Endometrial microvascular endothelial cells (primary cell): ENCODE results near the gene POMT1. TPM values are rescaled to one million over a fixed set of nuclear protein-coding genes. Genes with fewer than 3 reads are reported as not detected.
"Not testable (repeated sequence)": the region's sequence is repeated elsewhere in the genome, so short reads cannot be mapped to it uniquely, and the experiment has no call there.

Experiments
- in situ Hi-C: cut with HindIII; loops from 2 replicates; pipeline ENCODE4 v1.10.0; 2017; ENCODE audit warnings: low sequenced_read_pairs, low pct_unique_long_range_greater_than_20kb; ENCODE audit errors: inconsistent ontology term
- total RNA-seq: library from RNA; depleted of rRNA; stranded (reverse); fragments of >200 nt; gene quantifications from one replicate; pipeline ENCODE4 v1.2.3, GENCODE V29; 2015; ENCODE audit errors: inconsistent ontology term

POMT1 gene
- total RNA-seq, 1 donor from 2014 or later = 38.4 TPM

GRCh38 chr9:131491001-131491710 lies 11.6 kb upstream of the POMT1 start:
- in situ Hi-C loops = no loop called here

- in situ Hi-C loops = no loop called here
Observed at GRCh38 chr9:131492070-131492469, 10.6 kb upstream of the POMT1 start.

- in situ Hi-C loops = no loop called here
Observed at GRCh38 chr9:131494296-131494870, 8.3 kb upstream of the POMT1 start.

- in situ Hi-C loops = no loop called here
Observed at GRCh38 chr9:131495785-131496184, 6.9 kb upstream of the POMT1 start.

- in situ Hi-C loops = no loop called here
Observed at GRCh38 chr9:131496844-131497405, 5.8 kb upstream of the POMT1 start.

- in situ Hi-C loops = no loop called here
Observed at GRCh38 chr9:131499254-131499767, 3.4 kb upstream of the POMT1 start.

- in situ Hi-C loops = no loop called here
Observed at GRCh38 chr9:131500377-131500776, 2.3 kb upstream of the POMT1 start.

- in situ Hi-C loops = no loop called here
Observed at GRCh38 chr9:131500939-131501541, 1.7 kb upstream of the POMT1 start.

- in situ Hi-C loops = no loop called here
Observed at GRCh38 chr9:131503626-131504465, 1.1 kb downstream of the POMT1 start.

GRCh38 chr9:131505012-131505411 lies 2.3 kb downstream of the POMT1 start:
- in situ Hi-C loops = no loop called here

GRCh38 chr9:131511416-131511815 lies 8.7 kb downstream of the POMT1 start:
- in situ Hi-C loops = no loop called here

- in situ Hi-C loops = no loop called here
Observed at GRCh38 chr9:131511880-131512279, 9.2 kb downstream of the POMT1 start.

- in situ Hi-C loops = no loop called here
Observed at GRCh38 chr9:131513177-131513576, 10.5 kb downstream of the POMT1 start.

- in situ Hi-C loops = not testable (repeated sequence)
Observed at GRCh38 chr9:131515559-131516031, 12.9 kb downstream of the POMT1 start.

- in situ Hi-C loops = no loop called here
Observed at GRCh38 chr9:131516100-131516499, 13.4 kb downstream of the POMT1 start.

- in situ Hi-C loops = no loop called here
Observed at GRCh38 chr9:131516930-131517329, 14.2 kb downstream of the POMT1 start.

GRCh38 chr9:131517761-131518190 lies 15.1 kb downstream of the POMT1 start:
- in situ Hi-C loops = no loop called here

GRCh38 chr9:131518553-131518952 lies 15.8 kb downstream of the POMT1 start:
- in situ Hi-C loops = no loop called here

- in situ Hi-C loops = no loop called here
Observed at GRCh38 chr9:131520503-131520902, 17.8 kb downstream of the POMT1 start.
